H1 (cell line): Measurements from ENCODE around the gene WDR89. TPM values are rescaled to one million over a fixed set of nuclear protein-coding genes. Genes with fewer than 3 reads are reported as not detected.

ENCODE experiments used
- CHD1 ChIP-seq: IDR thresholded peaks from 2 replicates; pipeline ENCODE4 v1.6.1; 2012; ENCODE audit warnings: low read depth, low read length, improper control_type of control experiment
- CTBP2 ChIP-seq: IDR thresholded peaks from 2 replicates; pipeline ENCODE4 v1.7.0; 2011; ENCODE audit warnings: borderline replicate concordance, mild to moderate bottlenecking, moderate library complexity, mixed read lengths, low read length; ENCODE audit not compliant: insufficient read depth, insufficient read length
- CTCF ChIP-seq, 3 experiments: IDR thresholded peaks; 1 replicate in 2 of 3; 2 replicates in 1 of 3; pipeline versions ENCODE4 v1.5.1 to v1.6.1; 2011; ENCODE audit warnings: low read length in 3 of 3, mild to moderate bottlenecking in 3 of 3, inconsistent platforms in 2 of 3, low read depth in 1 of 3, moderate library complexity in 1 of 3; ENCODE audit not compliant: insufficient read depth in 1 of 3; ENCODE audit errors: control extremely low read depth in 1 of 3
- EGR1 ChIP-seq: IDR thresholded peaks from 2 replicates; pipeline ENCODE4 v1.6.1; 2011; ENCODE audit warnings: low read depth, low read length, borderline replicate concordance
- KDM1A ChIP-seq: fragments of 200-600, 300-600 bp; sonication (generic); IDR thresholded peaks from 2 replicates; pipeline ENCODE4 v1.7.1; 2016; ENCODE audit warnings: mild to moderate bottlenecking, low read length, borderline replicate concordance
- KDM4A ChIP-seq: IDR thresholded peaks from one replicate; pipeline ENCODE4 v1.7.1; 2012; ENCODE audit warnings: low read depth, mild to moderate bottlenecking, moderate library complexity, low read length, inconsistent platforms; ENCODE audit not compliant: severe bottlenecking
- SIRT6 ChIP-seq: IDR thresholded peaks from one replicate; pipeline ENCODE4 v1.7.1; 2012; ENCODE audit warnings: low read length, inconsistent platforms
- SP1 ChIP-seq: IDR thresholded peaks from 2 replicates; pipeline ENCODE4 v1.6.1; 2011; ENCODE audit warnings: low read depth, low read length
- SP4 ChIP-seq: IDR thresholded peaks from 2 replicates; pipeline ENCODE4 v1.6.1; 2012; ENCODE audit warnings: low read length, inconsistent platforms
- polyA plus RNA-seq, 7 experiments: library from polyadenylated mRNA; depleted of rRNA in 3 of 7; stranded (reverse) in 5 of 7; unstranded in 2 of 7; fragments of >200 nt in 5 of 7; fragments of 200-250 nt in 2 of 7; gene quantifications; 1 replicate in 5 of 7; 2 replicates in 1 of 7; 4 replicates in 1 of 7; pipeline versions ENCODE4 v1.2.1 to v1.2.3, GENCODE V29; 2011 to 2013; ENCODE audit warnings: missing spikeins in 2 of 7, mixed read lengths in 2 of 7
- total RNA-seq: library from RNA; stranded (reverse); fragmentation: NEBNext Ultra II Directional; extraction: Animal tissue kit (Norgen Biotek cat#: 25700); gene quantifications from 2 replicates; pipeline ENCODE4 v1.2.1, GENCODE V29; 2021
- TF ChIP-seq, protein P1 (sequence below): fragments of 300-600 bp; sonication (generic); IDR thresholded peaks from 2 replicates; pipeline ENCODE4 v1.7.1; 2012; ENCODE audit warnings: low read length, moderate library complexity, mild to moderate bottlenecking, inconsistent platforms; ENCODE audit not compliant: insufficient replicate concordance

Gene WDR89
- total and polyA plus RNA-seq, 2 of the 8 experiments (the other 6 are each of a cell fraction or from before 2014, with no cell fraction given) = 8.3 to 32.9 TPM

- TF ChIP-seq, protein P1, sequence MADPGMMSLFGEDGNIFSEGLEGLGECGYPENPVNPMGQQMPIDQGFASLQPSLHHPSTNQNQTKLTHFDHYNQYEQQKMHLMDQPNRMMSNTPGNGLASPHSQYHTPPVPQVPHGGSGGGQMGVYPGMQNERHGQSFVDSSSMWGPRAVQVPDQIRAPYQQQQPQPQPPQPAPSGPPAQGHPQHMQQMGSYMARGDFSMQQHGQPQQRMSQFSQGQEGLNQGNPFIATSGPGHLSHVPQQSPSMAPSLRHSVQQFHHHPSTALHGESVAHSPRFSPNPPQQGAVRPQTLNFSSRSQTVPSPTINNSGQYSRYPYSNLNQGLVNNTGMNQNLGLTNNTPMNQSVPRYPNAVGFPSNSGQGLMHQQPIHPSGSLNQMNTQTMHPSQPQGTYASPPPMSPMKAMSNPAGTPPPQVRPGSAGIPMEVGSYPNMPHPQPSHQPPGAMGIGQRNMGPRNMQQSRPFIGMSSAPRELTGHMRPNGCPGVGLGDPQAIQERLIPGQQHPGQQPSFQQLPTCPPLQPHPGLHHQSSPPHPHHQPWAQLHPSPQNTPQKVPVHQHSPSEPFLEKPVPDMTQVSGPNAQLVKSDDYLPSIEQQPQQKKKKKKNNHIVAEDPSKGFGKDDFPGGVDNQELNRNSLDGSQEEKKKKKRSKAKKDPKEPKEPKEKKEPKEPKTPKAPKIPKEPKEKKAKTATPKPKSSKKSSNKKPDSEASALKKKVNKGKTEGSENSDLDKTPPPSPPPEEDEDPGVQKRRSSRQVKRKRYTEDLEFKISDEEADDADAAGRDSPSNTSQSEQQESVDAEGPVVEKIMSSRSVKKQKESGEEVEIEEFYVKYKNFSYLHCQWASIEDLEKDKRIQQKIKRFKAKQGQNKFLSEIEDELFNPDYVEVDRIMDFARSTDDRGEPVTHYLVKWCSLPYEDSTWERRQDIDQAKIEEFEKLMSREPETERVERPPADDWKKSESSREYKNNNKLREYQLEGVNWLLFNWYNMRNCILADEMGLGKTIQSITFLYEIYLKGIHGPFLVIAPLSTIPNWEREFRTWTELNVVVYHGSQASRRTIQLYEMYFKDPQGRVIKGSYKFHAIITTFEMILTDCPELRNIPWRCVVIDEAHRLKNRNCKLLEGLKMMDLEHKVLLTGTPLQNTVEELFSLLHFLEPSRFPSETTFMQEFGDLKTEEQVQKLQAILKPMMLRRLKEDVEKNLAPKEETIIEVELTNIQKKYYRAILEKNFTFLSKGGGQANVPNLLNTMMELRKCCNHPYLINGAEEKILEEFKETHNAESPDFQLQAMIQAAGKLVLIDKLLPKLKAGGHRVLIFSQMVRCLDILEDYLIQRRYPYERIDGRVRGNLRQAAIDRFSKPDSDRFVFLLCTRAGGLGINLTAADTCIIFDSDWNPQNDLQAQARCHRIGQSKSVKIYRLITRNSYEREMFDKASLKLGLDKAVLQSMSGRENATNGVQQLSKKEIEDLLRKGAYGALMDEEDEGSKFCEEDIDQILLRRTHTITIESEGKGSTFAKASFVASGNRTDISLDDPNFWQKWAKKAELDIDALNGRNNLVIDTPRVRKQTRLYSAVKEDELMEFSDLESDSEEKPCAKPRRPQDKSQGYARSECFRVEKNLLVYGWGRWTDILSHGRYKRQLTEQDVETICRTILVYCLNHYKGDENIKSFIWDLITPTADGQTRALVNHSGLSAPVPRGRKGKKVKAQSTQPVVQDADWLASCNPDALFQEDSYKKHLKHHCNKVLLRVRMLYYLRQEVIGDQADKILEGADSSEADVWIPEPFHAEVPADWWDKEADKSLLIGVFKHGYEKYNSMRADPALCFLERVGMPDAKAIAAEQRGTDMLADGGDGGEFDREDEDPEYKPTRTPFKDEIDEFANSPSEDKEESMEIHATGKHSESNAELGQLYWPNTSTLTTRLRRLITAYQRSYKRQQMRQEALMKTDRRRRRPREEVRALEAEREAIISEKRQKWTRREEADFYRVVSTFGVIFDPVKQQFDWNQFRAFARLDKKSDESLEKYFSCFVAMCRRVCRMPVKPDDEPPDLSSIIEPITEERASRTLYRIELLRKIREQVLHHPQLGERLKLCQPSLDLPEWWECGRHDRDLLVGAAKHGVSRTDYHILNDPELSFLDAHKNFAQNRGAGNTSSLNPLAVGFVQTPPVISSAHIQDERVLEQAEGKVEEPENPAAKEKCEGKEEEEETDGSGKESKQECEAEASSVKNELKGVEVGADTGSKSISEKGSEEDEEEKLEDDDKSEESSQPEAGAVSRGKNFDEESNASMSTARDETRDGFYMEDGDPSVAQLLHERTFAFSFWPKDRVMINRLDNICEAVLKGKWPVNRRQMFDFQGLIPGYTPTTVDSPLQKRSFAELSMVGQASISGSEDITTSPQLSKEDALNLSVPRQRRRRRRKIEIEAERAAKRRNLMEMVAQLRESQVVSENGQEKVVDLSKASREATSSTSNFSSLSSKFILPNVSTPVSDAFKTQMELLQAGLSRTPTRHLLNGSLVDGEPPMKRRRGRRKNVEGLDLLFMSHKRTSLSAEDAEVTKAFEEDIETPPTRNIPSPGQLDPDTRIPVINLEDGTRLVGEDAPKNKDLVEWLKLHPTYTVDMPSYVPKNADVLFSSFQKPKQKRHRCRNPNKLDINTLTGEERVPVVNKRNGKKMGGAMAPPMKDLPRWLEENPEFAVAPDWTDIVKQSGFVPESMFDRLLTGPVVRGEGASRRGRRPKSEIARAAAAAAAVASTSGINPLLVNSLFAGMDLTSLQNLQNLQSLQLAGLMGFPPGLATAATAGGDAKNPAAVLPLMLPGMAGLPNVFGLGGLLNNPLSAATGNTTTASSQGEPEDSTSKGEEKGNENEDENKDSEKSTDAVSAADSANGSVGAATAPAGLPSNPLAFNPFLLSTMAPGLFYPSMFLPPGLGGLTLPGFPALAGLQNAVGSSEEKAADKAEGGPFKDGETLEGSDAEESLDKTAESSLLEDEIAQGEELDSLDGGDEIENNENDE = no peak
- TF ChIP-seq KDM1A (no peak), CTCF (IDR thresholded peaks at IDR 0.05; ENCODE audit: control extremely low read depth in 1 of 3, insufficient read depth in 1 of 3, low read depth in 1 of 3, low read length in 3 of 3) (no peak), KDM4A (no peak), EGR1 (no peak), SP4 (no peak), CHD1 (no peak), CTBP2 (no peak), SIRT6 (no peak), SP1 (no peak)
Measured at GRCh38 chr14:63633801-63634200, 7.9 kb downstream of the WDR89 start (continued).
